Skeletal muscle cell (primary cell): ENCODE data around the gene JAK3.
"Not testable (repeated sequence)": the region's sequence is repeated elsewhere in the genome, so short reads cannot be mapped to it uniquely, and the experiment has no call there.

Experiments used
- DNase-seq: peaks from one replicate; pipeline ENCODE4 v3.0.0-alpha.2; 2010; ENCODE audit warnings: low read depth
- H3K4me3 ChIP-seq: 2 replicates; pipeline ENCODE4 v1.5.1; 2011; ENCODE audit warnings: low read depth, mild to moderate bottlenecking, control low read depth, low read length, moderate library complexity

JAK3 gene

DNA sequence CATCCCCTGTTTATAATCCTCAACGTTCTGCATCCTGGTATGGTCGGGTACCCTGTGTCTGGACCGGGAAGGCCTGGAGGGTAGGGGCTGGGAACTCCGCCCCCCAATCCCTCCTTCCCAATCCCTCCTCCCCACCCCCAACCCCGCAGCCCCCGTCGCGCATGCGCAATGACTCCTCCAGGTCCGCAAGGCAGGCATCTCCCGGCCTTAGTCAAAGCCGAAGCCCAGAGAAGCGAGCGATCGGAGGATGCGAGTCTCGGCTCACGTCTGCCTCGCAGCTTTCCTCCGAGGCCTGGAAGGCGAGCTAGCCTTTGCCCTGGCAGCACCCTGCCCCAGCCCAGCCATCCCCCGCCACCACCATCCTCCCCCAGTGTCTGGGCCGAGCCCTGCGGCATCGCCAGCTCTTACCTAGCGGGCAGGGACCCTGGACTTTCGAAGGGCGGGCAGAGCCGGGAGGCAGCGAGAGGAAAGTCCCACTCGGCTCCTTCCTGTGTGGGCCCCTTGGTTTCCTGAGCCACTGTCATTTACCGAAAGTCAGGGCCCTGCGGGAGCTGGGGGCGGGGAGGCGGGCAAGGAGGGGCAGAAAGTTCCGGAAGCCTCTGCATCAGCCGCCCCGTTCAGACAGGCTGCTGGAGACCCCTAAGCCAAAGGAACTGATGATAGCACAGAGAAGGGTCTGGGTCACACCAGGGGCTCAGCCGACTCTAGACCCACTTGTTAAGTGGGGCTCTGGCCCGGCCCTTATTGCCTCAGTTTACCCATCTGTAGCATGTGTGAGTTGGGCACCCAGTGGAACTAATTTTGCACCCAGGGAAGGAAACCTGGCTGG, at the start of gene JAK3:
JAK3 (minus strand) TSS at position 445 of the 829 bp plus-strand sequence. CDS start 3,565 bp downstream, outside the sequence.
- H3K4me3 ChIP-seq: peak within 1 kb of the TSS; percentile 44
- DNase-seq: no peak

DNA sequence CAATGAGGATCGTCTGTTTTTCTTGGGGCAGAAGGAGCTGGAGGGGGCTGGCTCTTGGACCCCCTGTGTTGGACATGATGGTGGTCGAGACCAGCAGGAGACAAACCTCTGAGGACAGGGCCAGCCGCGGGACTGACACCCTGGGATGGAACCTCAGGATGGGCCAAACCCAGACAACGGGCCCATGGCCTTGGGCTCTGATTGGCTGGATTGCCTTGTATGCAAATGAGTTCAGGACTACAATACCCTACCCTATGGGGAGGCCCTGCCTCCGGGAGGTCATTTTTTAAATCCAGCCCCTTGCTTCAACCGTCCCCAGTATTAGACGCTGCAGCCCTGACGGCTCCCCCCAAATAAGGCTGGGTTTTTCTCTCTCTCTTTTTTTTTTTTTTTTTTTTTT, 46.0 kb upstream of the JAK3 start:
- H3K4me3 ChIP-seq: no peak overlapping the region
- no peak for DNase-seq

DNA sequence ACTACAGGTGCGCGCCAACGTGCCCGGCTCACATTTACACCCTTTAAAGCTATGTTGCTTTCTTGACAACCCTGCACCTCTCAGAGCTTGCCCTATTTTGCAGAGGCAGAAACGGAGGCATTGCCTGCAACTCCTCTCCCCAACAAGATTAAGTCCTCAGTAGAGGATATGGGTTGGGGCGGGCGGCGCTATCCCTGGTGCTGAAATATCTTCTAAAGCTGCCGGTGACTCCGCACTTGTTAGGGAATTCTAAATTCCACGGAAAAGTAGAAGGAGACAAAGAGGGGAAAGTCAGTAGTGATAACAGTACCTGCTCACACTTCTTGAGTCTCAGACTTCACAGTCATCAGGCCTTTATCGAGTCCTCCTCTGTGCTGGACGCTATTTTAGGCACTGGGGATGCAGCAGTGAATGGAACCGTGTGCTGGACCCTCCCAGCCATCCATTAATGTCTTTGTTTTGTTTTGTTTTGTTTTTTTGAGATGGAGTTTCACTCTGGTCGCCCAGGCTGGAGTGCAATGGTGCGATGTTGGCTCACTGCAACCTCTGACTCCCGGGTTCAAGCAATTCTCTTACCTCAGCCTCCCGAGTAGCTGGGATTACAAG, 41.9 kb upstream of the JAK3 start:
- H3K4me3 ChIP-seq: no peak overlapping the region
- peak; percentile 5 for DNase-seq

DNA sequence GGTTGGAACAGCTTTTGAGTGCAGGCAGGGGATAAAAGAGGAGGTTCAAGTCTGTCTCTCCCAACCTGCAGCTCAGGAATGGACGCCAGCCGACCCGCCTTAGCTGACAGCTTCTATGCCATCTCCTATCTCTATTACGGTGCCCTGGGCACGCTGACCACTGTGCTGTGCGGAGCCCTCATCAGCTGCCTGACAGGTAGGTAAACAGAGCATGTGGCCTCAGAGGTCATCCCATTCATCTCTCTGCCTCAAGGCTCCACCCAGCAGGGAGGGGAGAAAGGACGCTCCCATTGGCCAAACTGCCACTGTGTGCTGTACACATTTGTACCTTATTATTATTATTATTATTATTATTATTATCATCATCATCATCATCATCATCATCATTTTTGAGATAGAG, 40.5 kb upstream of the JAK3 start:
- DNase-seq: no peak

DNA sequence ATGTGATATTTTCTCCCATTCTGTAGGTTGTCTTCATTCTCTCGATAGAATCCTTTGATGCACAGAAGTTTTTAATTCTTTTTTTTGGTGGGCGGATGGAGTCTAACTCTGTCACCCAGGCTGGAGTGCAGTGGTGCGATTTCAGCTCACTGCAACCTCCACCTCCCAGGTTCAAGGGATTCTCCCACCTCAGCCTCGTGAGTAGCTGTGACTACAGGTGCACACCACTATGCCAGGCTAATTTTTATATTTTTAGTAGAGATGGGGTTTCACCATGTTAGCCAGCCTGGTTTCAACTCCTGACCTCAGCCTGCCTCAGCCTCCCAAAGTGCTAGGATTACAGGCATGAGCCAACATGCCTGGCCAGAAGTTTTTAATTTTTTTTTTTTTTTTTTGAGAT, 39.4 kb upstream of the JAK3 start:
- not testable (repeated sequence) for DNase-seq, H3K4me3 ChIP-seq

More for the DNA sequence above, 40.5 kb upstream of the JAK3 start:
- H3K4me3 ChIP-seq: no peak overlapping the region

DNA sequence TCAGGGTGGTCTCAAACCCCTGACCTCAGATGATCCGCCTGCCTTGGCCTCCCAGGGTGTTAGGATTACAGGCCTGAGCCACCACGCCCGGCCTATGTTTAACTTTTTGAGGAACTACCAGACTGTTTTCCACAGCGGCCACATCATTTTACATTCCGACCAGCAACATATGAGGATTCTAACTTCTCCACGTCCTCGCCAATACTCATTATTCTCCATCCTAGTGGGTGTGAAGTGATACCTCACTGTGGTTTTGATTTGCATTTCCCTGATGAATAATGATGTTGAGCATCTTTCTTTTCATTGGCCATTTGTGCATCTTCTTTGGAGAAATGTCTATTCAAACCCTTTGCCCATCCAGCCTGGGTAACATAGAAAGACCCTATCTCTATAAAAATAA, 38.7 kb upstream of the JAK3 start:
- no peak for DNase-seq
- no peak overlapping the region for H3K4me3 ChIP-seq

DNA sequence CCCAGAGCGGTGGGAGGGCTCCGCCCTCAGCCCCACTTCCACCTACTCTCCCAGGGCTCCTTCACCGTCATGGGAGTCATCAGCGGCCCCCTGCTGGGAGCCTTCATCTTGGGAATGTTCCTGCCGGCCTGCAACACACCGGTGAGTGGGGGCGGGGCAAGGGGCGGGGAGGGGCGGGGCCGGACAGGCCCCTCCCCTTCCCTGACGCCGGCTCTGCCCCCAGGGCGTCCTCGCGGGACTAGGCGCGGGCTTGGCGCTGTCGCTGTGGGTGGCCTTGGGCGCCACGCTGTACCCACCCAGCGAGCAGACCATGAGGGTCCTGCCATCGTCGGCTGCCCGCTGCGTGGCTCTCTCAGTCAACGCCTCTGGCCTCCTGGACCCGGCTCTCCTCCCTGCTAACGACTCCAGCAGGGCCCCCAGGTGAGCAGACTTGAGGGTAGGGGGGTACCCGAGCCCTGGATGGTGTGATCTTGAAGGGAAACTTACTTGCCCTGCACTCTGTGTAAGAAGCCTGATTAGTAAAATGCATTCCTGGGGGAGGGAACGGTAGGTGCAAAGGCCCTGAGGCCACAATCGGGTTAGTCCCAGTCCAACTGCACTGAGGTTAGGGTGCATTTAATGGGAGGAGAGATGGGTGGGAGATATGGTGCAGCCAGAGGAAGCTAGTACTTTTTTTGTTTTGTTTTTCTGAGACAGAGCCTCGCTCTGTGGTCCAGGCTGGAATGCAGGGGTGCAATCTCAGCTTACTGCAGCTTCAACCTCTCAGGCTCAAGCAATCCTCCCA, 36.0 kb upstream of the JAK3 start:
- H3K4me3 ChIP-seq: no peak overlapping the region
- no peak for DNase-seq

DNA sequence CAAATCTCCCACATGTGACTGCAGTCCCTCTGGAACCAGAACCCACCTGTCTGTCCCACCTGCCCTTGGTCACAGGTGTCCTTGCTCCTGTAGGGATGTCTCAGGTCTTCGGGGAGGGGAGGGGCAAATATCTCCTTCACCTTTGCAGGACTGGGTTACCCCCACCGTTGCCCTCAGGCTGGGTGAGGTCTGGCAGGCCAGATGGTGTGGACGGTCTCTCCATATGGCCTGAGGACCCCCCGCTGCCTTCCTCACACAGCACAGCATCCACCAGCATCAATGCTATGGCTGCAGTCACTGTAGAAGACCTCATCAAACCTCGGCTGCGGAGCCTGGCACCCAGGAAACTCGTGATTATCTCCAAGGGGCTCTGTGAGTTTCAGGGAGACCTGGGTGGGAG, 33.9 kb upstream of the JAK3 start:
- no peak for DNase-seq
- no peak overlapping the region for H3K4me3 ChIP-seq

DNA sequence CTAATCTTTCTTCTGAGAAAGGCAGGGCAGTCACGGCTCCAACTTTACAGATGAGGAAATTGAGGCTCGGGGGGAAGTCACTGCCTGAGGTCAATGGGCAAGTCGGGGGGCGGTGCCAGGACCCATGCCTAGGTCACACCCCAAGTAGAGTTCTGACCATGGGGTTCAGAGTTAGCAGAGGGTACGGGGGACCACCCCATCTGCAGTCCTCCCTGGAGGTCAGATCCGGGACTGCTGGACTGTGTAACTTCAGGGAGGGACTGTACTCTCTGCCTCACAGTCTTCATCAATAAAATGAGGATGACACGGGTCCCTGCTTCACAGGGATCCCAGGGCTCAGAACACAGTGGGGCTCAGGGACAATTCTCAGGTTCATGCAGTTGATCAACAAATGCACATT, 31.7 kb upstream of the JAK3 start:
- DNase-seq: no peak
- no peak overlapping the region for H3K4me3 ChIP-seq

DNA sequence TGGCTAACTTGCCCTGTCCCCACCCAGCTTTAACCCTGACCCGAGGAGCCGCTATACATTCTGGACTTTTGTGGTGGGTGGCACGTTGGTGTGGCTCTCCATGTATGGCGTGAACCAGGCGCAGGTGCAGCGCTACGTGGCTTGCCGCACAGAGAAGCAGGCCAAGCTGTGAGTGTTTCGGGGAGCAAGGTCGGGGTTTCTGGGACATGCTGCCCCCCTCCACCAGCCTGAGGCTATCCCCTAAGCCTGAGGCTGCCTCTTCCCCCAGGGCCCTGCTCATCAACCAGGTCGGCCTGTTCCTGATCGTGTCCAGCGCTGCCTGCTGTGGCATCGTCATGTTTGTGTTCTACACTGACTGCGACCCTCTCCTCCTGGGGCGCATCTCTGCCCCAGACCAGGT, 29.9 kb upstream of the JAK3 start:
- DNase-seq: no peak
- H3K4me3 ChIP-seq: no peak overlapping the region

DNA sequence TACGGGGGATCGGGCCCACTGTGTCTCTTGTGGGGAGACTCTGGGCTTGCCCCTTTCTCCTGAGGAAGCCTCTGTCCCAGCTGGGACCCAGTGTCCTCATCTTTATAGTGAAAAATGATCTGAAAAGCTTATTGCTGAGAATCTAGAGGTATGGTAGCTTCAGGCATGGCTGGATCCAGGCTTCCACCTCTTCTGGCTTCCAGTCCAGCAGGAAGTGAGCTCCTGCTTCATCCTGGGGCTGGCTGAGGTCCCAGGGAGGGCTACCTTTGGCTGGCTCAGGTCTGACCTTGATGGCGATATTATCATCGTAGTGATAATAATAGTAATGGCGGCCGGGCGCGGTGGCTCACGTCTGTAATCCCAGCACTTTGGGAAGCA, 27.0 kb upstream of the JAK3 start:
- DNase-seq: no peak
- no peak overlapping the region for H3K4me3 ChIP-seq

DNA sequence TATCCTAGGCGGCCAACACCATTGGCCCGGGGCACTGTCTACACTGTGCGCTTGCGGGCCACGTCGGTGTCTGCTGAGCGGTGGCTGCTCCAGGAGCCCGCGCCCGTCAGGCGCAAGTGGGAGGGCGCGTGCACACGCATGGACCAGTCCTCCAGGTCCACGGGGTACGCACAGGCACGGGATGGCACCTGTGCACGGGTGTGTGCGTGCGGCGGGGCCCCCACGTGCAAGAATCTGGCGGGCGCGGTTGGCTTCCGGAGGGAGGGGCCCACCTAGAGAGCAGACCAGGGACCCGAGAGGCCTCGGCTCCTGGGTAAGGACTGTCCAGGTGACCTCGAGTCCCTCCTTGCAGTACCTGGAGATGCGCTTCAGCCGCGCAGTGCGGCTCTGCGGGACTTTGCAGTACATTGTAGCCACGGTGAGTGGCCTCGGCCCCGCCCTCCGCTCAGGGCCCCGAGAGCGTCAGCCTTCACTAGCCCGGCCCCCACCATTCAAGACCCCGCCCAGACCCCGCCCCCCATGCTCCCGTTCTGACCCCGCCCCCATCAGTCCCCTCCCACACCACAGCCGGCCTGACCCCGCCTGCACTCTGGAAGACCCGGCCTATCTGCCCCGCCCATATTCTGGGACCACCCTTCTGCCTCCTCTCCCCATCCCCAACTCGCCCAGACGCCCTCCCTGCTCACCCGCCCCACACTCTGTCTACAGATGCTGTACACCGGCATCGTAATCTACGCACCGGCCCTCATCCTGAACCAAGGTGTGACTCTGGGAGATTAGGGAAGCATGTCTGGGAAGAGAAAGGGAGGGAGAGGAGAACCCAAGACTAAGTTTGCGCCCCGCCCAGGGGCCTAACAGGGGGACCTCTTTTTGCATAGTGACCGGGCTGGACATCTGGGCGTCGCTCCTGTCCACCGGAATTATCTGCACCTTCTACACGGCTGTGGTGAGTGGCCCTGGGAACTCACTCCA, 26.3 kb upstream of the JAK3 start:
- no peak for DNase-seq
- H3K4me3 ChIP-seq: no peak overlapping the region

DNA sequence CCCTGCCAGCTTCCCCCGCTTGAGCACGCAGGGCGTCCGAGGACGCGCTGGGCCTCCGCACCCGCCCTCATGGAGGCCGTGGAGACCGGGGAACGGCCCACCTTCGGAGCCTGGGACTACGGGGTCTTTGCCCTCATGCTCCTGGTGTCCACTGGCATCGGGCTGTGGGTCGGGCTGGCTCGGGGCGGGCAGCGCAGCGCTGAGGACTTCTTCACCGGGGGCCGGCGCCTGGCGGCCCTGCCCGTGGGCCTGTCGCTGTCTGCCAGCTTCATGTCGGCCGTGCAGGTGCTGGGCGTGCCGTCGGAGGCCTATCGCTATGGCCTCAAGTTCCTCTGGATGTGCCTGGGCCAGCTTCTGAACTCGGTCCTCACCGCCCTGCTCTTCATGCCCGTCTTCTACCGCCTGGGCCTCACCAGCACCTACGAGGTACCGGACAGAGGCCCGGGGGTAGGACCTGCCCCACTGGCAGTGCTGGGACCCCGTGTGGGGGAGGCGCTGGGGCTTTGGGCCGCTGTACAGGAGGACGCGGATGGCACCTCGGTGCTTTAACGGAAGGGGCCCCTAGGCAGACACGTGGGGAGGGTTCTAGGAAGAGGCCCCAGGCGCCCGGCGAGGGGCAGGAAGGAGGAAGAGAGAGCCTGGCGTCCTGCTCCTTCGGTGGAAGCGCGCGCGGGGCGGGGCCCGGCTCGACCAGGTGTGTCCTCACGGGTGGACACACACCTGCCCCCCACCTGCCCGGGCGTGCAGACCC, 24.6 kb upstream of the JAK3 start:
- no peak overlapping the region for H3K4me3 ChIP-seq
- no peak for DNase-seq

DNA sequence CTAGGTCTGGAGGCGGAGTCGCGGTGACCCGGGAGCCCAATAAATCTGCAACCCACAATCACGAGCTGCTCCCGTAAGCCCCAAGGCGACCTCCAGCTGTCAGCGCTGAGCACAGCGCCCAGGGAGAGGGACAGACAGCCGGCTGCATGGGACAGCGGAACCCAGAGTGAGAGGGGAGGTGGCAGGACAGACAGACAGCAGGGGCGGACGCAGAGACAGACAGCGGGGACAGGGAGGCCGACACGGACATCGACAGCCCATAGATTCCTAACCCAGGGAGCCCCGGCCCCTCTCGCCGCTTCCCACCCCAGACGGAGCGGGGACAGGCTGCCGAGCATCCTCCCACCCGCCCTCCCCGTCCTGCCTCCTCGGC, 24.1 kb upstream of the JAK3 start, which contains the start of gene SLC5A5:
SLC5A5 (plus strand) TSS at position 68 of the 373 bp plus-strand sequence. CDS start 375 bp downstream, outside the sequence.
- H3K4me3 ChIP-seq: no peak within 1 kb of the TSS
- DNase-seq: no peak

DNA sequence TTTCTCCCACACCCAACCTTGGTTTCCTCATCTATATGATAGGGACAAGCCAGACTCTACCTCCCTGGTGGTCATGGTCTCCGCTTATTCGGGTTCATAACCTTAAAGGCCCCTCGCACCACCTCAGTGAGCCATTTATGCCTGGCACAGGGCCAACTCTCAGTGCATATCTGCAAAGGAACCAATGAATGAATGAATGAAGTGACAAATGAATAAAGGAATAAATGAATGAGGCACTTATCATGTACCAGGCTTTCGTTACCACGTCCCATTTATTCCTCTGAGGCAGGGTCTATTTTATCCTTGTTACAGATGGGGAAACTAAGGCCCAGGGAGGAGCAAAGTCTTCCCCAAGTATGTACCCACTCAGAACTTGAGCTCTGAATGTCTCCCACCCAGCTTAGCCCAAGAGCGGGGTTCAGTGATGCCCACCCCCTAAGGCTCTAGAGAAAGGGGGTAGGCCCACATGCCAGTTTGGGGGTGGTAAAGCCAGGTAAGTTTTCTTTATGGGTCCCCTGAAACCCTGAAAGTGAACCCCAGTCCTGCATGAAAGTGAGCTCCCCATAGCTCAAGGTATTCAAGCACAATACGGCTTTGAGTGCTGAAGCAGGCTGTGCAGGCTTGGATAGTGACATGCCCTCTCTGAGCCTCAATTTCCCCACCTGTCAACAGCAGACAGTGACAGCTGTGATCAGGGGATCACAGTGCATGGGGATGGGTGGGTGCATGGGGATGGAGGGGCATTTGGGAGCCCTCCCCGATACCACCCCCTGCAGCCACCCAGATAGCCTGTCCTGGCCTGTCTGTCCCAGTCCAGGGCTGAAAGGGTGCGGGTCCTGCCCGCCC, 23.5 kb upstream of the JAK3 start:
- H3K4me3 ChIP-seq: no peak overlapping the region
- DNase-seq: no peak

DNA sequence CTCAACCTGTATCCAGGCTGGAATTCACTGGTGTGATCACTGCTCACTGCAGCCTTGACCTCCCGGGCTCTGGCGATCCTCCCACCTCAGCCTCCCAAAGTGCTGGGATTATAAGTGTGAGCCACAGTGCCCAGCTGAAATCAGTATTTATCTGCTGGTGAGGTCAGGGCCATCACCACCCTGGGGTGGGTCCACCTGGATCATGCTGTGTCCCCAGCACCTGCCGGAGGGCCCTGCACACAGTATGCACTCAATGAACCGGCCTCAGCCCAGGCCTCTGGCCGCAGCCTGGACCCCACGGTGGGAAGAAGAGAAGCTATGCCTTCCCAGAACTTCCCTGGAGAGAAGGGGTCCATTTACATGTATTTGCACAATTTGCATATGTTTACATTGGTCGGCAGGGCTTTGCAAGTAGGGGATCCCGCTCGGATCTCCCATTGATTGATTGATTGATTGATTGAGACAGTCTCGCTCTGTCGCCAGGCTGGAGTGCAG, 21.4 kb upstream of the JAK3 start:
- no peak overlapping the region for H3K4me3 ChIP-seq
- DNase-seq: no peak

DNA sequence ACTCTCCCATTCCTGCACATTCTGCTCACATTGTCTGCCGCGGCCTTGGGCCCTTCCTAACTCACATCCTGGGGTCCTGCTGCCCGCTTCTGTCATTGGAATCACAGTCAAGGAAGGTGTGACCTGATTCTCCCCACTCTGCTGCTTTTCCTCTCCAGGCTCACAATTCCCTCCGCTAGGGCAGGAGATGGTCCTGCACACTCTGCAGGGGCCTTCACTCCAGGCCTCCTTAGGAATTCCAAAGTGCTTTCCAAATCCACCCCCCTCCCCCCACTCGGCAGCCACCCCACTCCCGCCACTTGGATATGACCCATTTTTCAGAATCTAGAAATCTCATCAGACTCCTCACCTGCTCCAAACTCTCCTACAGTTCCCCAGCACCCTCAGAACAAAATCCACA, 20.9 kb upstream of the JAK3 start:
- no peak for DNase-seq
- no peak overlapping the region for H3K4me3 ChIP-seq
